GM18498 (cell line): ENCODE results near the gene PPP2R5E.
A peak's percentile ranks its signal among the peaks of the same experiment; 100 is the strongest.
"Not testable (repeated sequence)": the region's sequence is repeated elsewhere in the genome, so short reads cannot be mapped to it uniquely, and the experiment has no call there.

ENCODE experiments used
- ATAC-seq: cut with Tn5 transposase; IDR thresholded peaks from one replicate; pipeline ENCODE4 v1.9.1; 2021; ENCODE audit warnings: mild to moderate bottlenecking, moderate library complexity; ENCODE audit not compliant: unreplicated experiment

The PPP2R5E gene

GRCh38 chr14:63388766-63389431, 154.3 kb downstream of the PPP2R5E start:
- peak; percentile 73 for ATAC-seq

DNA sequence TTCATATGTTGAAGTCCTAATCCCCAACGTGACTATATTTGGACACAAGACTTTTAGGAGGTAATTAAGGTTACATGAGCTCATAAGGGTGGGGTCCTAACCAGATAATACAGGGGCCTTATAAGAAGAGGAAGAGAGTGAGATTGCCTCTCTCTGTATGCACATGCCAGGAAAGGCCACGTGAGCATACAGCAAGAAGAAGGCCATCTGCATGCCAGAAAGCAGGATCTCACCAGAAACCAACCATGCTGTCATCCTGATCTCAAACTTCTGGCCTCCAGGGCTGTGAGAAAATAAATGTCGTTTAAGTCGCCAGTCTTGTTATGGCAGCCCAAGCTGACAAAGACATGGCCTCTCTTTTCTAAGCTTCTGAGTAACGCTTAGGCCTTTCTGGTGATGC, 155.5 kb downstream of the PPP2R5E start:
- ATAC-seq, result no peak

- ATAC-seq, result peak; percentile 99
Measured at GRCh38 chr14:63383776-63384367, 159.3 kb downstream of the PPP2R5E start.

GRCh38 chr14:63378444-63378843, 164.7 kb downstream of the PPP2R5E start:
- ATAC-seq, result no peak

DNA sequence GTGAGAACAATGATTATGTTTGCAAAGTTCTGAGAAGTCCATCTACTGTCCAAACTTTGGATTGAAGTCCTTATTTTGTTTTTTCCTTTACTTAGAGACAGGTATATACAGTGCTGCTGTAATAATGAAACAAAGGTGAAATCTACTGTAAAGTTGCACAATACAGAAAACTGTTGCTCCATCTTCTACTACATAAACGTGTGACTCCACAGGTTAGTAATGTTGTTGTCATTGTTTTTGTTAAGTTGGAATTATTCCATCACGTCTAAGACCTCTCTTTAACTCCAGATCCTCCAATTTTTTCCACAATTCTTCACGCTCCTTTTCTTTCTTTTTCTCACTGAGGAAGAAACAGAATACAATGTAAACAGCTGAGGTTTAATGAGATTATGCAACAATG, 167.4 kb downstream of the PPP2R5E start:
- no peak for ATAC-seq

DNA sequence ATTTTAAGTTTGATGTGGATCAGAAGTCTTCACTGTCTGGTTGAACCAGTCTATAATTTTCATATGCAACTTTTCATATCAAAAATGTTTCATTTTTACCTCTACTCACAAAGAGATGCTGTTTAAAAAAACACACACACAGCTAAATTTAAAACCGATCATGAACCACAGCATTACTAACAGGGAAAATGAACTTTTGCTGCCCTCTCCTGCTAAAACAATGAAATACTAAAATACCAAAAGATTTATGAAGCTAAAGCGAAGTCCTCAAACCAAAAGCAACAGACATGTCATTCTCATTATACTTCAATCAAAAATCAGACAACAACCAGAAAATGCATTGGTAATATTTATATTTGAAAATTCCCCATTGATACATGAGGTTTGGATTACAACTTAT, 171.6 kb downstream of the PPP2R5E start:
- ATAC-seq, result not testable (repeated sequence)

DNA sequence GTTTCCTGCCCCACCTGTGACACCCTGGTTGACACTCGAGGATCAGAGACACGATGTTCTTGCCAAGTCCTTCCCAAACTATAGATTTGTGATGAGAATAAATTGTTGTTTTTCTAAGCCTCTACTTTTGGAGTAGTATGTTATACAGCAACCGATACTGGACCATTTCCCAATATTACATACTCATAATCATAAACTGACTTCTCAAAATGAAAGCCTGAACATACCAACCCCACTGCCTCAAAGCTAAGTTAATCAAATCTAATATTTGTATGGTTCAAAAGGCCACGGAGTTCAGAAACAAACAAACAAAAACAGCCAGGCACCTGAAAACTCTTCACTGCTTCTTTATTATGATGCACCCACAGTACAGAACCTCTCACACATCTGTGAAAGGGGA, 172.1 kb downstream of the PPP2R5E start:
- no peak for ATAC-seq

DNA sequence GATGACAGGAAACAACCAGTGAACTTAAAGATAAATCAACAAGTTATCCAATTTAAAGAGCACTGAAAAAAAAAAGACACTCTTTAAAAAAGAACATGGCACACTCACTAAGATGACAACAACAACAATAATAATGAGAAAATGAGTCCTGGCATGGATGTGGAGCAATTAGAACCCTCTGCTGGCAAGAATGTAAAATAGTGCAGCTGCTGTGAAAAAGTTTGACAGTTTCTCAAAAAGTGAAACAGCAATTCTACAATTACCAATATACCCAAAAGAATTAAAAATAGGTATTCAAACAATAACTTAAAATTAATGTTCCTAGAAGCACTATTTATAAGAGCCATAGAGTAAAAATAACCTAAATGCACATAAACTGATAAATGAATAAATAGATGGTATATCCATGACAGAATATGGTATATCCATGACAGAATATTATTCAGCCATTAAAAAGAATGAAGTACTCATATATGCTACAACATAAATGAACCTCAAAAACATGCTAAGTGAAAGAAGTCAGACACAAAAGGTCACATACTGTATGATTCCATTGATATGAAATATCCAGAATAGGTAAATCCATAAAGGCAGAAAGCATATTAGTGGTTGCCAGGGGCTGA, 175.3 kb downstream of the PPP2R5E start:
- no peak for ATAC-seq

DNA sequence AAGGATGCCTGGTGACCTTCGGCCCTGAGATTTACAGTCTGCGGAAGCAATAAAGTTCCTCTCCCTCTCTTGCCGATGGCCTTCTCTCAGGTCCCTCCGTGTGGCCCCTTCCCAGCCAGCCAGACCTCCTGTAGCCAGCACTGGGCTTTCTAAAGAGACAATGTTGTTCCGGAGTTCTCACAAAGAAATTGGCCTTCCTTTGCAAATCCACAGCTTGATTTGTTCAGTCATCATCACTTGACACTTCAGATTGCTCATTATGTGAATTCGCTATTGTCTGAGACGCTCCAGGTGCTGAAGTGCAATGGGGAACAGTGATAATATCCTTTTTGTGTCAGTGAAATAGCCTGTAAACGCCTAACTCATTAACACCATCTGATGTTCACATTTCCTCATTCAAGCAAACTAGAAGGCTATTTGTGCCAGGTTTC, 180.8 kb downstream of the PPP2R5E start:
- no peak for ATAC-seq

GRCh38 chr14:63361790-63362189, 181.4 kb downstream of the PPP2R5E start:
- ATAC-seq, result no peak

- ATAC-seq, result no peak
Measured at GRCh38 chr14:63357841-63358240, 185.3 kb downstream of the PPP2R5E start.

- no peak for ATAC-seq
Measured at GRCh38 chr14:63345826-63346225, 197.4 kb downstream of the PPP2R5E start.

- no peak for ATAC-seq
Measured at GRCh38 chr14:63344336-63344735, 198.8 kb downstream of the PPP2R5E start.

- ATAC-seq, result no peak
Measured at GRCh38 chr14:63343878-63344277, 199.3 kb downstream of the PPP2R5E start.

- ATAC-seq, result no peak
Measured at GRCh38 chr14:63342371-63342770, 200.8 kb downstream of the PPP2R5E start.

GRCh38 chr14:63328787-63329737, 214.1 kb downstream of the PPP2R5E start:
- no peak for ATAC-seq

GRCh38 chr14:63326840-63327239, 216.3 kb downstream of the PPP2R5E start:
- no peak for ATAC-seq

DNA sequence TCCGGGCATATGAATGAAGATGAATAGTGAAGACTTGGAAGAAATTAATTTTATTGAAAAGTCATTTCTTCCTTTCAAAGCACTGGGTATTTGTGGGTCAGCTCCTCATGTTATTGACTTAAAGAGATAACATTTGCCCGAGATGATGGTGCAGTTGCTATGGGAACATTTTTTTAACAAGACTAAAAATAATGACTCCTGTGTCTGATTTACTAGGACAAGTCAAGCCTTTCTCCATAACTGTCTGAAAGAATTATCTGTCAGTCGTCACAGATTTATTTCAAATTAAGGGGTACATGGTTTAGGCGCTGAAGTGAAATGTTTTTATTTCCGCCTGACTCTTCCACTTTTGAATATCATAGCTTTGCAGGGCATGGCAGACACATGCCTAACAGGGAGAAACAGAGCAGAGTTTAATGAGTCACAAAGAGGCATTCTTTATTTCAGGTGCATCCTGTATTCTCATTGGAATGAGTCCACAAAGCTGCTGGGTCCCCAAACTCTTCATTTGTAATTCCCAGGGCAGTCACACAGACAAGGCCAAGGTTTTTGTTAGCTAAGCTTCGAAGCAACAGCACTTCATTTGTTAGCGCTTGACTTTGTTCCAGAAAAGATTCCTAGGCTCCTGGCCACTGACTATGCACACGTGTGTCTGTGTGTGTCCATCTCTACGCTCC, 220.1 kb downstream of the PPP2R5E start:
- ATAC-seq, result no peak

DNA sequence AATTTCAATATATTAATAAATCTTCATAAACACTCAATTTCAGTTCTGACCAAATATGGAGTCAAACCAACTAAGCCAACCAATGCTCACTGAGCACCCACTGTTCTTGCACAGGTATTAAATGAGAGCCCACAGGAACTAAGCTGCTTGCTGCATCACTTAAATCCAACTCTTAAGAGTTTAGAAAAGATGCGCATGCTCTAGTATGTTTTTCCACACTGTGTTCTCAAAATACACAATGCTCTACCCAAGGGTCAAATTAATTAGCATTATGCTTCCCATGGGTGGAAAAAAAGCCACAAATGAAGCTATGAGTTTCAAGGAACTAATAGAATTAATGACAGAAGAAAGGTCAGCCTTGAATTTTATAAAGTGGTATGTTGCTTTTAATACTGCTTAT, 220.7 kb downstream of the PPP2R5E start:
- no peak for ATAC-seq
